DOHH2 (cell line): ENCODE data around the gene CYP1B1.

Experiments used
- CTCF ChIP-seq: fragments of 200-600 bp; sonication (generic); IDR thresholded peaks from one replicate; pipeline ENCODE4 v1.5.1; 2014; ENCODE audit warnings: antibody characterized with exemption, mild to moderate bottlenecking, low read depth, low read length; ENCODE audit not compliant: poor library complexity, severe bottlenecking
- EZH2phosphoT487 ChIP-seq: fragments of 200-600 bp; sonication (generic); IDR thresholded peaks from 2 replicates; pipeline ENCODE4 v1.6.1; 2017; ENCODE audit warnings: borderline replicate concordance, mild to moderate bottlenecking, antibody characterized with exemption, low read length, moderate library complexity, mixed read lengths

GRCh38 chr2:38074058-38074763 is 1.7 kb downstream of the CYP1B1 start:
- TF ChIP-seq EZH2phosphoT487 (no peak), CTCF (no peak)
